DND-41 (cell line): ENCODE results near the gene RNASEH2C.
A peak's percentile ranks its signal among the peaks of the same experiment; 100 is the strongest.

Experiments used
- ATAC-seq: fragments of 200-7000 bp; cut with Tn5 transposase; 3 replicates; pipeline ENCODE4 v1.9.1; 2021; ENCODE audit warnings: low read depth; ENCODE audit not compliant: insufficient read depth
- DNase-seq: peaks from one replicate; pipeline ENCODE4 v3.0.0-alpha.2; 2020
- H2AFZ ChIP-seq: 2 replicates; pipeline ENCODE4 v1.6.0; 2012; ENCODE audit warnings: low read depth, low read length
- H3K27ac ChIP-seq: 2 replicates; pipeline ENCODE4 v1.5.1; 2012; ENCODE audit warnings: low read length, inconsistent platforms
- H3K27me3 ChIP-seq: fragments of 200-600 bp; sonication (generic); 2 replicates; pipeline ENCODE4 v1.6.0; 2012; ENCODE audit warnings: low read length, mild to moderate bottlenecking, inconsistent platforms; ENCODE audit not compliant: insufficient read depth, poor library complexity
- H3K36me3 ChIP-seq: 2 replicates; pipeline ENCODE4 v1.5.1; 2012; ENCODE audit warnings: low read length, inconsistent platforms; ENCODE audit not compliant: insufficient read depth
- H3K4me1 ChIP-seq: 2 replicates; pipeline ENCODE4 v1.5.1; 2012; ENCODE audit warnings: mild to moderate bottlenecking, low read length; ENCODE audit not compliant: insufficient read depth
- H3K4me2 ChIP-seq: 2 replicates; pipeline ENCODE4 v1.6.0; 2012; ENCODE audit warnings: mild to moderate bottlenecking, moderate library complexity, low read length, inconsistent platforms; ENCODE audit not compliant: insufficient read depth
- H3K4me3 ChIP-seq, 2 experiments: fragments of 200-600 bp in 1 of 2; shearing (Covaris generic) in 1 of 2; 2 replicates each; pipeline ENCODE4 v1.5.1; 2012 to 2016; ENCODE audit warnings: inconsistent platforms in 2 of 2, low read length in 2 of 2, mild to moderate bottlenecking in 2 of 2, low read depth in 1 of 2, moderate library complexity in 1 of 2
- H3K79me2 ChIP-seq: 2 replicates; pipeline ENCODE4 v1.6.0; 2012; ENCODE audit warnings: low read length, inconsistent platforms; ENCODE audit not compliant: insufficient read depth
- H3K9ac ChIP-seq: 2 replicates; pipeline ENCODE4 v1.6.0; 2012; ENCODE audit warnings: low read depth, mild to moderate bottlenecking, inconsistent platforms, low read length, moderate library complexity
- H3K9me3 ChIP-seq: 2 replicates; pipeline ENCODE4 v1.5.1; 2012; ENCODE audit warnings: low read length, moderate library complexity, mild to moderate bottlenecking, inconsistent platforms; ENCODE audit not compliant: insufficient read depth, severe bottlenecking
- H4K20me1 ChIP-seq: 2 replicates; pipeline ENCODE4 v1.6.0; 2012; ENCODE audit warnings: low read length; ENCODE audit not compliant: insufficient read depth
- CTCF ChIP-seq: IDR thresholded peaks from 2 replicates; pipeline ENCODE4 v1.5.1; 2012; ENCODE audit warnings: borderline replicate concordance, low read length, moderate library complexity, mild to moderate bottlenecking; ENCODE audit not compliant: poor library complexity, severe bottlenecking; ENCODE audit errors: extremely low read depth
- EZH2 ChIP-seq: IDR thresholded peaks from 3 replicates; pipeline ENCODE4 v1.6.1; 2012; ENCODE audit warnings: borderline replicate concordance, low read depth, mild to moderate bottlenecking, moderate library complexity, low read length, inconsistent platforms; ENCODE audit not compliant: severe bottlenecking

RNASEH2C gene

GRCh38 chr11:65719871-65720210 is 757 bp downstream of the RNASEH2C start:
- peak; percentile 27 for TF ChIP-seq CTCF
- TF ChIP-seq EZH2, result no peak
- peak overlapping the region; percentile 85 for H2AFZ ChIP-seq
- peak overlapping the region; percentile 89 to 100 for H3K4me3 ChIP-seq
- H3K27ac ChIP-seq, result peak overlapping the region; percentile 90
- H3K36me3 ChIP-seq, result peaks cover 52% of the 10 kb centered on the region
- H3K79me2 ChIP-seq, result peaks cover 48% of the 10 kb centered on the region
- H3K9me3 ChIP-seq, result no peaks in the 10 kb centered on the region
- DNase-seq, result peak; percentile 43
- H3K4me1 ChIP-seq, result peaks cover 49% of the 10 kb centered on the region
- H3K27me3 ChIP-seq, result no peaks in the 10 kb centered on the region
- H4K20me1 ChIP-seq, result peaks cover 44% of the 10 kb centered on the region
- H3K4me2 ChIP-seq, result peak overlapping the region; percentile 88
- peak; percentile 18 for ATAC-seq
- peak overlapping the region; percentile 80 for H3K9ac ChIP-seq

- no peak for TF ChIP-seq CTCF
- no peak for TF ChIP-seq EZH2
- Histone ChIP-seq H3K9ac (peak overlapping the region; percentile 80), H3K36me3 (peaks cover 60% of the 10 kb centered on the region), H4K20me1 (peaks cover 44% of the 10 kb centered on the region), H3K79me2 (peaks cover 55% of the 10 kb centered on the region), H3K27me3 (no peaks in the 10 kb centered on the region), H3K4me2 (peak overlapping the region; percentile 88), H2AFZ (no peak overlapping the region), H3K4me3 (peak overlapping the region; percentile 89 to 100; a peak in 3 of 4 replicates), H3K9me3 (no peaks in the 10 kb centered on the region), H3K27ac (peak overlapping the region; percentile 90), H3K4me1 (peaks cover 55% of the 10 kb centered on the region)
- no peak for ATAC-seq
- no peak for DNase-seq
Observed at GRCh38 chr11:65718964-65719492, 1.6 kb downstream of the RNASEH2C start.

- peaks cover 59% of the 10 kb centered on the region for H3K4me1 ChIP-seq
- peaks cover 44% of the 10 kb centered on the region for H4K20me1 ChIP-seq
- peak overlapping the region; percentile 80 for H3K9ac ChIP-seq
- DNase-seq (no peak), ATAC-seq (no peak)
- TF ChIP-seq EZH2 (no peak), CTCF (no peak)
- H3K9me3 ChIP-seq, result no peaks in the 10 kb centered on the region
- no peak overlapping the region for H3K27ac ChIP-seq
- peak overlapping the region in 1 of 2 experiments; percentile 100; a peak in 3 of 4 replicates for H3K4me3 ChIP-seq
- peaks cover 65% of the 10 kb centered on the region for H3K36me3 ChIP-seq
- H3K4me2 ChIP-seq, result peak overlapping the region; percentile 88
- no peak overlapping the region for H2AFZ ChIP-seq
- H3K79me2 ChIP-seq, result peaks cover 60% of the 10 kb centered on the region
- no peaks in the 10 kb centered on the region for H3K27me3 ChIP-seq
Observed at GRCh38 chr11:65718531-65718930, 2.1 kb downstream of the RNASEH2C start.
